Measurements from ENCODE around the gene LKAAEAR1.

The LKAAEAR1 gene

GRCh38 chr20:64113796-64114355 is 29.7 kb upstream of the LKAAEAR1 start:
- Histone ChIP-seq H3K27ac (no peak overlapping the region), H3K4me3 (no peak overlapping the region)
- no peak for TF ChIP-seq CTCF (IDR thresholded peaks at IDR 0.05)
- DNase-seq (ENCODE audit: low spot score) = no peak

- Histone ChIP-seq H3K27ac (no peak overlapping the region), H3K4me3 (no peak overlapping the region)
- no peak for TF ChIP-seq CTCF (IDR thresholded peaks at IDR 0.05)
- no peak for DNase-seq (ENCODE audit: low spot score)
Measured at GRCh38 chr20:64113444-64113775, 29.2 kb upstream of the LKAAEAR1 start.

- Histone ChIP-seq H3K27ac (no peak overlapping the region), H3K4me3 (no peak overlapping the region)
- DNase-seq (ENCODE audit: low spot score) = no peak
- no peak for TF ChIP-seq CTCF (IDR thresholded peaks at IDR 0.05)
Measured at GRCh38 chr20:64112691-64113443, 28.7 kb upstream of the LKAAEAR1 start.

- H3K4me3 ChIP-seq = no peak overlapping the region
Measured at GRCh38 chr20:64111841-64112641, 27.8 kb upstream of the LKAAEAR1 start.

GRCh38 chr20:64110411-64111068 is 26.3 kb upstream of the LKAAEAR1 start:
- no peak for TF ChIP-seq CTCF (IDR thresholded peaks at IDR 0.05)
- Histone ChIP-seq H3K4me3 (no peak overlapping the region), H3K27ac (no peak overlapping the region)
- DNase-seq (ENCODE audit: low spot score) = no peak

More at GRCh38 chr20:64111841-64112641, 27.8 kb upstream of the LKAAEAR1 start:
- no peak for TF ChIP-seq CTCF (IDR thresholded peaks at IDR 0.05)
- H3K27ac ChIP-seq = no peak overlapping the region
- no peak for DNase-seq (ENCODE audit: low spot score)

- Histone ChIP-seq H3K4me3 (no peak overlapping the region), H3K27ac (no peak overlapping the region)
- no peak for TF ChIP-seq CTCF (IDR thresholded peaks at IDR 0.05)
- DNase-seq (ENCODE audit: low spot score) = no peak
Measured at GRCh38 chr20:64109831-64110391, 25.7 kb upstream of the LKAAEAR1 start.

All from coronary artery (tissue), 2 donors.